ENCODE measurements around the gene FCHSD2.
A peak's percentile ranks its signal among the peaks of the same experiment; 100 is the strongest.
"Not testable (repeated sequence)": the region's sequence is repeated elsewhere in the genome, so short reads cannot be mapped to it uniquely, and the experiment has no call there.

Gene FCHSD2

GRCh38 chr11:72918851-72919250 is 223.3 kb downstream of the FCHSD2 start:
- DNase-seq = no peak

- no peak for DNase-seq
Measured at GRCh38 chr11:72912253-72912652, 229.9 kb downstream of the FCHSD2 start.

- not testable (repeated sequence) for DNase-seq
Measured at GRCh38 chr11:72909558-72910388, 232.3 kb downstream of the FCHSD2 start.

- no peak for DNase-seq
Measured at GRCh38 chr11:72908032-72908676, 234.0 kb downstream of the FCHSD2 start.

DNA sequence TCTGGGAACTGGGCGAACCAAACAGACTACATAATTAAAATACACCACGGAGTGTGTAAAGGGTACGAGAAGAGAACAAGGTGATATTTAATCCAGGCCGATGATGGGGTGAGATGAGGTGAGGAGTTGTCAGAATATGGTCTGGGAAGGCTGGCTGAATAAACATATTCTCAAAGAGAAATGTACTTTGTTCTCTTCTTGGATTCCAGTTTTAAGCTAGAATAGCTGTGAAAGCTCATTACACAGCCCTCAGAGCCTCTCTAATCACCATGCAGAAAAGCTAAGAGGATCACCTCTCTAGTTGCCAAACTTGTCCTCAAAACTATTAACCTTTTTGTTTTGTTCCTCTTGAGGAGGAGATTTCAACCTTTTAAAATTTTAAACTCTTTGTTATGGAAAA is 238.1 kb downstream of the FCHSD2 start:
- no peak for DNase-seq

- no peak for DNase-seq
Measured at GRCh38 chr11:72901374-72901773, 240.7 kb downstream of the FCHSD2 start.

GRCh38 chr11:72900013-72900412 is 242.1 kb downstream of the FCHSD2 start:
- no peak for DNase-seq

GRCh38 chr11:72899238-72899637 is 242.9 kb downstream of the FCHSD2 start:
- no peak for DNase-seq

GRCh38 chr11:72897506-72897905 is 244.6 kb downstream of the FCHSD2 start:
- no peak for DNase-seq

- no peak for DNase-seq
Measured at GRCh38 chr11:72896431-72896830, 245.7 kb downstream of the FCHSD2 start.

DNA sequence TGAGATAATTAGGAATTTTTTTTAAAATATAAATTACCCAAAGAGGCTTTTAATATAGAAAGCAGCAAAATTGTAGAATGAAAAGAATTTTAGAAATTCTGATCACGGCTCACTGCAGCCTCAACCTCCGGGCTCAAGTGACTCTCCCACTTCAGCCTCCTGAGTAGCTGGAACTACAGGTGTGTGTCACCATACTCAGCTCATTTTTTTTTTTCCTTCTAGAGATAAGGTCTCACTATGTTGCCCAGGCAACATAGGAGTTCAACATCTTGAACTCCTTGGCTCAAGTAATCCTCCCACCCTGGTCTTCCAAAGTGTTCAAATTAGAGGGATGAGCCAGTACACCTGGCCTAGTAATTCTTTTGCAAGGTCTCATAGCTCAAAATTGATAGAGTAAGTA is 251.2 kb downstream of the FCHSD2 start:
- no peak for DNase-seq

GRCh38 chr11:72886619-72887018 is 255.5 kb downstream of the FCHSD2 start:
- no peak for DNase-seq

- DNase-seq = peak in 1 of 3 donors; percentile 8
Measured at GRCh38 chr11:72885749-72886609, 256.1 kb downstream of the FCHSD2 start.

DNA sequence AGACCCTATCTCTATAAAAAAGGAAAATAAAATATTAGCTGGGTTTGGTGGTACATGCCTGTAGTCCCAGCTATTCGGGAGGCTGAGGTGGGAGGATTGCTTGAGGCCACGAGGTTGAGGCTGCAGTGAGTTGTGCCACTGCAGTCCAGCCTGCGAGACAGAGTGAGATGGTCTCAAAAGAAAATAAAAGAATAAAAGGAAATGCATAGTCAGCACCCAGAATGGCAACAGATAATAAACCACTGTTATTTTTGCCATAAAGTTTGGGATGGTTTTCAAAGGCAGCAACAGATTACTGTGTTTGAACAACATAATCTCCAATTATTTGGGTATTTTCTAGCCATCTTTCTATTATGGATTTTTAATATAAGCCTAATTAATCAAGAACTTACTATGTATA is 266.0 kb downstream of the FCHSD2 start:
- no peak for DNase-seq

- DNase-seq = no peak
Measured at GRCh38 chr11:72875736-72876135, 266.4 kb downstream of the FCHSD2 start.

DNA sequence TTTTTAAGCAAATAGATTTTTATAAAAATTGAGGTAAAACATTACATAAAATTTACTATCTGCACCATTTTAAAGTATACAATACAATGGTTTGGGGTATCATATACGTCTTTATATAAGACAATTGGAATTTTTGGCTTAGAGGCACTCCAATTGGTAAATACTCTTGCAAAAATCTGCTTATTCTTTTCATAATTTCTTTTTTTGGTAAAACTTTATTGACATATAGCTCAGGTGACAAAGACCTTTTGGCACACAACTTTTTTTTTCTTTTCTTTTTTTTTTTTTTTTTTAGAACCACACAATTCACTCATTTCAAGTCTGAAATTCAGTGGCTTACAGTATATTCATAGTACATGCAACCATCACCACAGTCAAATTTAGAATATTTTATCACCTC is 270.1 kb downstream of the FCHSD2 start:
- no peak for DNase-seq

GRCh38 chr11:72871119-72871518 is 271.0 kb downstream of the FCHSD2 start:
- no peak for DNase-seq

- no peak for DNase-seq
Measured at GRCh38 chr11:72869831-72870230, 272.3 kb downstream of the FCHSD2 start.

DNA sequence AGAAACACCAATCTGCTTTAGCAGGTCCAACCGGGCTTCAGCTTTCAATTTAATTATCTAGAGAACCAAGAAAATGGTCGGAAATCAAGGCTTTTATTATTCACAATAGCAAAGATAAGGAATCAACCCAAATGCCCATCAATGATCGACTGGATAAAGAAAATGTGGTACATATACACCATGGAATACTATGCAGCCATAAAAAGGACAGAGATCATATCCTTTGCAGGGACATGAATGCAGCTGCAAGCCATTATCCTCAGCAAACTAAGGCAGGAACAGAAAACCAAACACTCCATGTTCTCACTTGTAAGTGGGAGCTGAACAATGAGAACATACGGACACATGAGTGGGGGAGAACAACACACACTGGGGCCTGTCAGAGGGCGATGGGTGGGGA is 274.1 kb downstream of the FCHSD2 start:
- DNase-seq = no peak

- DNase-seq = no peak
Measured at GRCh38 chr11:72864702-72865655, 277.1 kb downstream of the FCHSD2 start.

DNA sequence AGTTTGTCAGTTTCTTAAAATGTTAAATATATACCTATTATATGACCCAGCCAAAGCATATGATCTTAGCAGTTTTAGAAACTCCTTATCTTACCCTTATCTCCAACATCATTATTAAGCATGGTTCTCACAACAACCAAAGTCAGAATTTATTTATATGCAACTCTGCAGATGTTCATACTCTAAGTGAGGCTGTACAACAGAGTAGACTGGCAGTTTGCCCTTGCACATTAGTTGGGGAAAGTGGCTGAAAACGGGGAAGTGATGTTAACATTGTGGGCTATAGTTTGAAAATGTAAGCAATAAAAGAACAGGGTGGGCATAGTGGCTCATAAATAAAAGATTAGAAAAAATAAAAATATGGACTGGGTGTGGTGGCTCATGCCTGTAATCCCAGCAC is 278.2 kb downstream of the FCHSD2 start:
- DNase-seq = no peak

- no peak for DNase-seq
Measured at GRCh38 chr11:72863091-72863490, 279.0 kb downstream of the FCHSD2 start.
